C1 segment of cervical spinal cord (tissue), 14 donors: ENCODE data around the gene TADA2A.

Source experiments
- DNase-seq, 14 donors: peaks; one replicate each; lab custom pipeline; 2025; lab: John Stamatoyannopoulos, UW

Gene TADA2A, protein sequence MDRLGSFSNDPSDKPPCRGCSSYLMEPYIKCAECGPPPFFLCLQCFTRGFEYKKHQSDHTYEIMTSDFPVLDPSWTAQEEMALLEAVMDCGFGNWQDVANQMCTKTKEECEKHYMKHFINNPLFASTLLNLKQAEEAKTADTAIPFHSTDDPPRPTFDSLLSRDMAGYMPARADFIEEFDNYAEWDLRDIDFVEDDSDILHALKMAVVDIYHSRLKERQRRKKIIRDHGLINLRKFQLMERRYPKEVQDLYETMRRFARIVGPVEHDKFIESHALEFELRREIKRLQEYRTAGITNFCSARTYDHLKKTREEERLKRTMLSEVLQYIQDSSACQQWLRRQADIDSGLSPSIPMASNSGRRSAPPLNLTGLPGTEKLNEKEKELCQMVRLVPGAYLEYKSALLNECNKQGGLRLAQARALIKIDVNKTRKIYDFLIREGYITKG

DNA sequence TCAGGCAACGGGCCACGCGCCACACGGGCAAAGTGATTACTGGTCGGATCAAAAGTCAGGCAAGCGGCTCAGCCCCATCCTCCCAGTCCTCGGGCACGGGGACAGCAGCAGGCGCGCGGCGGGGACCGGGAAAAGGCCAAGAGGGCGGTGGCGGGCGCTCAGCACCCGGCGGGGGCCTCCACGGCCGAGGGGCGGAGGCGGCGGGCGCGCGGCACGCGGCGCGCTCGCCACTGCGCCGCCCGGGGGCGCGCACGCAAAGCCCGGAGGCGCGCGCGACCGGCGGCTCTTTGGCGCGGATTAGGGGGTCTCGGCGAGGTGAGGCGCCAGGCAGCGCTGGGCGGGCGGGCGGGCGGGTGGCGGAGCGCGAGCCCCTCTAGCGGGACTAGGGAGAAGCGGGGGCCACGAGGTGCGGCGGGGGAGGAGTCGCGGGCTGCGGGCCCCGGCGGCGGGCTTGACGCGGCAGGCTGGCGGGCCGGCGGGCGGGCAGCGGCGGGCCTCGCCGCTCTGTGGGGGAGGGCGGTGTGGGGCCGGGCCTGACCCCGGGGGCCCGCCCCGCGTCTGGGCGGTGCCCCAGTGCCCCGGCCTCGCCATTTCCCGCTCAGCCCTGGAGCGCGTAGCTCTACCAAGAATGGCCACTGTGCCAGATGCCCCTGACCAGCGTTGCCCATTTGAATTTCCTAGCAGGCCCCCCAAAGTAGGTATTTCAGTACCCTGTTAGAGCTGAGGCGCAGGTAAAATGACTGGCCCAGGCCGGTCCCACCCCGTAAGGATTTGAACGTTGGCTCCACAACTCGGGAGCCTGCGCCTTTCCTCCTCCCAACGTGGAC, at the start of gene TADA2A, which contains the start of gene ACACA:
Gene TADA2A (plus strand): TSS at position 252 of the 827 bp plus-strand sequence. CDS start 4,480 bp downstream, outside the sequence.
Gene ACACA (minus strand): TSS at position 202 of the 827 bp plus-strand sequence. CDS start 537 bp downstream, outside the sequence.
- DNase-seq: peak; percentile 6 to 87 (median 77)

DNA sequence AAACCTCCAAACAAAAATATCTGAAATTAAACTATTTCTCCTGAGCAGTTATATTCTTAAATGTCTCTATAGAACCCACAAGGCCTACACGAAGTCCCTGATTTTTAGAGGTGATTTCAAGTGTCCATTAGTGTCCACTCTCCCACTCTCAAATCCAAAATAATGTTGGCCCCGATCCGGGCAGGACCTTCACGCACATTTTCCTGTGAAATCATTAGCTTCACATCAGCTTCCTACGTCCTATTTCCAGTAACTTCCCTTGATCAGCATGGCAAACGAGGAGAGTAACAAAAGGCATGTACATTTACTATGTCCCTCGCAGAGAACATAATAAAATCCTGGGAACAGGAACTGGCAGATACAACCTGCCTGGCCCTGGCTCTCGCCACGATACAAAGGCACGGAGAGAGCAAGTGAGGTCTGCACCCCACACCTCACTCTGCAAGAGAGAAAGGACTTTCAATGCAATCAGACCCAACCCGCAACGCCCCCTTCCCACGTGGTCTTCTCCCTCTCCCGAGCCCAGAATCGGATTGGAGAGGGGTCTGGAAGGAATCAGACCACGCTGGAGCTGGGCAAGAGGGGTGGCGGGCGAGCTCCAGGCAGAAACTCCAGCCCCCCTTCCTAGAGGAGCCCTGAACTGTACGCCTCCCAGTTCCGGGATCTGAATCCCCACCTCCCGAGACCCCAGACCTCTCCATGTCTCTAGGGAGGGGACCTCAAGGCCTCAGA, 48.4 kb upstream of the TADA2A start:
- peak in 13 of 14 donors; percentile 15 to 77 (median 55) for DNase-seq

DNA sequence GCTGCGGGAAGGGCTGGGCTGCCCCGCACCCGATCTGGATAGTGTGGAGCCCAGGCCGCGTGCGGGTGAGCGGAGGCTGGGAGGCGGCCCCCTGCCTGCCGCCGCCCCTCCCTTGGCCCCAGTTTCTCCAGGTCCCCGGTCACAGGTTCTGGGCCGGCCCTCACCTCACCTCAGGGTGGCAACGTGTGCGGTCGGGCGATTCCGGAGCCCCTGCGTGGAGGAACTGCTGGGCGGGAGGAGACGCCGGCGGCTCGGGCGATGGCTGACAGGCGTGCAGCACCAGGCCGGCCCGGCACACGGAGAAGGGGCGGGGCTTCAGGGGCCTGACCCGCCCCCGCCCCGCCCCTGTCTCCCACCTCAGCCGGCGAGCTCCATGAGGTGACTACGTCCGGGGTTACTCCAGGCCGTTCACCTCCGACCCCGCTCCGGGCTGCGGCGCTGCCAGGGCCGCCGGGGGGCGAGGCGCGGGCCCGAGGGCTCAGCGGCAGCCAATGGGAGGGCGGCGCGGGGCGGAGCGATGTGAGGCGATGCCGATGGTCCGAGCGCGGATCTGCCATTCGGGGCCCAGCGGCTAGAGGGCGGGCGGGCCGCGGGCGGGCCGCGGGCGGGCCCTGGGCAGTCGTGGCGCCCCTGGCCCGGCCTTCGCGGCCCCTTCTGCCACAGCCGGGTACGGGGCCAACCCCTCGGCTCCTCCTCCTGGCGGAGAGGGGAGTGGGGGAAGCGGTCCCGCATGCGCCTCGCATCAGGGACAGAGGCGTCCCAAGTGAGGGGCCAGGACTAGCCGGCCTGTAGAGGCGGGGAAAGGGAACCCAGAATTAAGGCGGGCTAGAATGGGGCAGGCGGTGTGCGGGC, 47.6 kb upstream of the TADA2A start:
- DNase-seq: peak; percentile 17 to 98 (median 90)

DNA sequence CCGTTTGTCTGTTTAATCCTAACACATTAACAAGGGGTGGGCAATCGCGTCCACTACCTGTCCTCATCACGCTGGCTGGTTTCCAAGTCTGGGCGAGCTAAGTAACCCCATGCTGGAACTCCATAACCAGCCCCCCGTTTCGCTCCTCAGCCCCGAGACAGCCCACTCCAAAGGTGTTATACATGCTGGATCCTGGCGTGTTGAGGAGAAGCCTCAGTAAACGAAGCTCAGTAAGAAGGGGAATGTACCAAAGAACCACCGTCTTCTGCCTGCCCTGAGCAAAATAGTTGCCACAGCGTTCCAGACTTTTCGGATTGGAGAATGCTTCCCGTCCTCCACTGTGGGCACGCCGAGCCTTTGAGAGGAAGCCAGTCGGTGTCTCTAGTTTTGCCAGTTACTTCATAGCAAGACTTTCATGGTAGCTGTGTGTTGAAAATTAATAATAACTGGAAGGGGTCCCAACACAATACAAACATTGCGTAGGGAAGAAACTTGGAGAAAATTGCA, 47.0 kb upstream of the TADA2A start:
- peak in 1 of 14 donors; percentile 45 for DNase-seq

DNA sequence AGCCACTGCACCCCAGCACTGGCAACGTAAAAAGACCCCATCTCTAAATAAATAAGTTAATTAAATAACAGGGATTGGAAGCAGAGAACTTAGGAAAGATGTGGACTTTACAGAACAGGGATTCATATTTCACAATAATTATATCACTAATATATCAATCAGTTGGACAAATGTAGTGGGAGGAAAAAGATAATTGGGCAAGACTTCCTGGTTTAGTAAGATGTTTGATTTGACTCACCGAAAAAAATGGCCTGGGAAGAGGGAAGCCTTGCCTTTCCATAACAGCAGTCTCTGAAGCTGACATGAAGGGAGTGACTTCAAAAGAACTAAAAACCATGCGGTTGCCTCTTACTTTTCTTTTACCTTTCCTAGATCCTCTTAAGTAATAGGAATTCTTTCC, 46.1 kb upstream of the TADA2A start:
- no peak for DNase-seq

DNA sequence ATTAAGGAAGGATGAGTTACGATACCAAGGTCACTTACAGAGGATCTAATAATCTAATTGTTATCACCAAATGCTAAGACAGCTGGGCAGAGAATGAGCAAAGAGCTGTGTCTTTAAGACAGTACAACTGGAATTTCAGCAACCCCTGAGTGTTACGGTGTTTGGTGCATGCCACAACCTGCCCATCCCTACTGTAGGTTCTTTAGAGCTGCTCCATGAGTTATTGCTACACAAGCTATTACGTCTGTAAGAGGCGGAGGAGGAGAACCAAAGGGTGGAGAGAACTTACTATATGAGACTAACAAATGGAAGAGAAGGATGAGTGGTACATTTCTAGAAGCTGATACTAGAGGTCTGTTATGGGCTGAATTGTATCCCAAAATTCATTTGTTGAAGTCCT, 45.1 kb upstream of the TADA2A start:
- no peak for DNase-seq

DNA sequence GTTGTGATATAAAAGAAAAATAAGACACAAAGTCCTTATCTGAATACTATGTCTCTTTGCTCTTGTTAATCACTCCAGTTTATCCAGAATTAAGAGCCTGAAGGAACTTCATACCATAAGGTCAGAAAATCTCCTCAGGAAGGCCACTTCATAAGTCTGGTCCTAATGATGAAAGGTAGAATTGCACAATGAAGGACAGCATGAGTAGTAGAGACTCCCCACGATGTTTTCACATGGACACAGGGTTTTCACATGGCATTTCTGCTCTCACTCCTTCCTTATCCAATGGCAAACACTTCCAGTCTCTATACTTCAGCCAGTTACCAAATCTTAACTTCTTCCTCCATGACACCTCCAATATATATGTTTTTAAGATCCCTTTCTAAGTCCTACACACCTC, 41.1 kb upstream of the TADA2A start:
- no peak for DNase-seq

DNA sequence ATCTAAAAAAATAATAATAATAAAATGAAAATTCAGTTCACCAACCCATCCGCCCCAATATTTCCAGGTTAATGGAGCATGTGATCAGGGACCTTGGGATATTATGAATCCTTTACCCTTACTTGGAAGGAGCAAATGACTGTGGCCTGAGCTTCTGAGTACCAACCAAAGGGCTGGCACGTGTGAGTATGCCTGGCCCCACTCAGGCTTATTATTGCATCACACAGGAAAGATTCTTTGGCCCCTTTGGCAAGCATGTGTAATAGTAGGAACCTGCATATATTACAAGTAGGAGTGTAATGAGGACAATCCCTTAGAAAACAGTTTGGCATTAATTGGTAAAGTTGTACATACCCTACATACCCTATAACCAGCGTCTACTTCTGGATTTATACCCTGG, 38.1 kb upstream of the TADA2A start:
- no peak for DNase-seq

DNA sequence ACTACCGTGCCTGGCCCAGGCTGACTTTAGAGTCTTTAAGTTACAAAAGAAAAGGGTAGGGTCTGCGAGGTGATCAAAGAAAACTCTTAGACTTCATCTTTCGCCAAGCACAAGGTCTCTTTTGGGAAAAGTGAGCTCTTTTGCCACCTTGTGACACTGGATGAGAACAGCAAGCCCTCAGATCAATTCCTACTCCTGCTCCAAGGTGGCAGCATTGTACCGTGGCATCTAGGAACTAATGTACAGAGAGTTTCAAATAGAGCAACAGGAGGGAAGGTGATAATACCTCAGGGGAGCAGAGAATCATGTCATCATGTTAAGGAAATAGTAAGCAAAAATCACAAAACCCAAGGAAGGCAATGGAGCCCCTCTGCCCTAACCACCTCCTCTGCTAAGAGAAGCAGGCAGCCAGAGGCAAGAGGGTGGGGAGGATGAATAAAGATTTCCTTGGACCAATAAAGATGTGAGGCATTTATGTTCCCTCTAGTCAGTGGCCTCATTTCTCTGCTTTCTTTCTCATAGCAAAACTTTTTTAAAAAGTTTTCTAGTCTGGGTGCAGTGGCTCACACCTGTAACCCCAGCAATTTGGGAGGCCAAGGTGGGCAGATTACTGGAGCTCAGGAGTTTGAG, 33.0 kb upstream of the TADA2A start:
- peak in 10 of 14 donors; percentile 0 to 57 (median 30) for DNase-seq

DNA sequence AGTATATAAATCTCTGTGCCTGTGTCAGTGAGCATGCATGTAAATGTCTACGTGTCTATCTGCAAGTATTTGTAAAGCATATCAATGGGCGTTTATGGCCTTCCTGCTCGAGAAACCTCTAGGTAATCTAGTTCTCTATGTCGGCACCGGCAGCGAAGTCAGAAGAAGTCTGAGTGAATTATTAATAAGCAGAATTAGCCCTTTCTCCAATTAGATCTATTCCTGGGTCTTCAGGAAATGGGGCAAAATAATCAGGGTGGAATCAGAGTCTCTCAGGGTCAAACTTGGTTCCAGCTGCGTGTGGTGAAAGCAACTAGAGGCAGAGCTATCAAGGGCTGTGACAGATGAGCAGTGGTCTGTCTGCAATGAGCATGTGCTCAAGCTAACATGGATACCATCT, 31.0 kb upstream of the TADA2A start, which contains the start of gene C17orf78:
Gene C17orf78 (plus strand): TSS at position 280 of the 400 bp plus-strand sequence. CDS start 108 bp downstream, at position 388.
- DNase-seq: no peak

DNA sequence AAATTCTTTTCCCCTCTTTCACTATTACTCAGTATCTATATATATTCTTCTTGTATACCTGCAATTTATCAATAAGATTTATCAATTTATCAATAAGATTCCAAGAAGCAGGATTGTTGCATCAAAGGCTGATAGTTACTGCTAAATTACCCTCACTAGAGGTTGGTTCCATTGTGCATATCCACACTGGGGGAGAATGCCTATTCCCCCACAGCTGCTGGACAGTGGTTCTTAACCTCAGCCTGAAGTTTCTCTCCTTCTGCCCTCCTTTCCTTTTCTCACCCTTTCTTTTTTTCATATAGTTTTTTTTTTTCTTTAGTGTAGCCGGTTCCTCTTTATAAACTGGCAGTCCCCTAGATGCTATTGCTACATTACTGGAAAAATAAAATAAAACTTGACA, 24.6 kb upstream of the TADA2A start:
- no peak for DNase-seq

DNA sequence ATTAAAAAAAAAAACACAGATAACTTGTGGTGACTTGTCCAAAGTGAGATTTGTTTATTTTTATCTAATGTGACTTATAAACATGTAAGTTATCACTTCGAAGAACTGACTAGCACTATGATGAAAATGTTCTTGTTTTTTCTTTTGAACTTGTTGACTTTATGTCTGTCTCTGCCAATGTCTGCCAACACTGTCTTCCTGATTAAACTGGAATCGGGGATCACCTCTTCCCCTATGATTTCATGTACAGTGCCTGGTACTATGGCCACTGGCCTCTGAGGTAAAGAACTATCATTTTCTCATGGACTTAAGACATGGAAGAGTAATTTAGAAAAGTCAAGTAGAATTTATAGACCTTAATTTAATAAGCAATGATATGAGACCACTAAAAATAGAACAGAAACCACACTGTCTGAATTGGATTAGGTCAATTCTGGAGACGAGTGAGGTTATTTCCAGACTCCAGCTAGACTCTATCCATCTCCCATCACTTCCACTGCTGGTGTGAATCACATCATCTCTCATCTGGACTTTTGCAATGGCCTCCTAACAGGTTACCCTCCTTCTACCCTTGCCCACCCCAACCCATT, 22.0 kb upstream of the TADA2A start:
- DNase-seq: no peak

DNA sequence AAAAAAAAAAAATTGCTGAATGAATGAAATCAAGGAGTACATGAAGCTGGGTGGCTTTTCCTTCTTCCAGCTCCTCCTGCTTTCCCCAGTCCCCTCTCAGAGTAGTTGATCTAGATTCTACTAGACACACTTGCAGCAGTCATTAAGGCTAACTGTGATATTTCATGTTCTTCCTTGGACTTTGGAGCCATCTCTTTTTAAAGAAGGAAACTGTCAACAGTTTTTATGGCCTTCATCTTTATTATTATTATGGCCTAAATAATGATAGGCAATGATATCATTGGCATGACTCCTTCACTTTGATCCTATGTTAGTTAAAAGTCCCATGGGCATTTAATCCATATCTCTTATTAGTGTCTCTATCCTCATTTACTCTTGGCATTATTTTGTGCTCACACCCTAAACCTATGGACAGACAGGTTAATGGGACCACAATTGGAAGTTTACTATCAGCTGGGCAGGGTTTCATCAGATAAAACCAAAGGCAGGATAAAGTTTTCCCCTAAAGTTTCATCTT, 21.2 kb upstream of the TADA2A start:
- no peak for DNase-seq

DNA sequence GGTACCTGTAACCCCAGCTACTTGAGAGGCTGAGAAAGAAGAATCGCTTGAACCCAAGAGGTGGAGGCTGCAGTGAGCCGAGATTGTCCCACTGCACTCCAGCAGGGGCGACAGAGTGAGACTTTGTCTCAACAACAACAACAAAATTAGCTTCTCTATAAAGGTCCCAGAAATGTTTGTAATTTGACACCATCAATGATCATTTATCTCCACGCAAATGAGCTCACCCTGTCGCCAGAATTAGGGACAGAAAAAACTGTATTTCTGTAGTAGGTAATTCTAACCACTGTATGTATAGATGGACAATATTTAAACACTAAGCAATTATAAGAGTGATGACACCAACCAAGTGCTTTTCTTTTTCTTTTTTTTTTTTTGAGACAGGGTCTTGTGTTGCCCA, 20.2 kb upstream of the TADA2A start:
- DNase-seq: no peak

DNA sequence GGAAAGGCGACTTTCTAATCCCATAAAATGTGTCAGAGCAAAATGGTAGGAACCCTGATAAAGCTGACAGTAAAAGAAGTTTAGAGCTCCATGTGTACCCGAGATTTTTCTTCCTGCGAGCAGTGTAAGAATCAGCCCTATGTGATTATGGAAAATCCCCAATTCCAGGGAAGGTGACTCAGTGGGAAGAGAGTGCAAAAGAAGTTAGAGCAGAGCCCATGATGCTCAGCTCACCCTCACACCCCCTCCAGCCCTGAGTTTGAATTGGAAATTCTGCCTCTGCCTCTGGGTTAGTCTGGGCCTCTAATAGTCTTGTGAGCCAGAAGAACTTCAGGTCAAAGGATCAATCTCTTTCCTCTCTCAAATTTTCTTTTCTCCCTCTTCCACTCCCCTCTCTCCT, 18.4 kb upstream of the TADA2A start:
- no peak for DNase-seq

DNA sequence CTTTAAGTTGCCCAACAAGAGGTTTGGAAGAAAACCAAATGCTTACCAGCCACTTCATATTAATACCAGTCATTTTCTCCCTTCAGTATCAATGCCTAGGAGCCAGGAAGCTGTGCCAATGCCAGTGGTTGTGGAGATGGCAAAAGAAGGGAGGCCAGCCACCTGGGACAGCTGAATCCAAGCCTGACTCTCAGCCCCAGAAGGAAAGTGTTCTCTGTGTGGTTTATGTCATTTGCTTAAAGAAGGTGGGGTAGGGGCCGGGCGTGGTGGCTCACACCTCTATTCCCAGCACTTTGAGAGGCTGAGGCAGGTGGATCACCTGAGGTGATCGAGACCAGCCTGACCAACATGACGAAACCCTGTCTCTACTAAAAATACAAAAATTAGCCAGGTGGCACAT, 17.5 kb upstream of the TADA2A start:
- DNase-seq: no peak

DNA sequence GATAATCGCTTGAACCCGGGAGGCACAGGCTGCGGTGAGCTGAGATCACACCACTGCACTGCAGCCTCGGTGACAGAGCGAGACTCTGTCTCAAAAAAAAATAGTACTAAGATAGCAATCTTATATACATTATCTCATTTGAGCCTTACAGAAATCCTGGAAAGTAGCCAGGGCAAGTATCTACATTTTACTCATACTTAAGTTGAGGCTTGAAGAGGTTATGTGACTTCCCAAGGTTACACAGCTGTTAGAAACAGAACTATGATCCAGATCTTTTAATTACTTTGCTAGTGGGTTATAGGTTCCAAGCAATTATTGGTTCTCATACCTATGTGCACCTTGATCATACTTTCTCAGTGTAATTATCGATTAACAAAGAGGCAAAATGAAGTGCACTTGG, 15.5 kb upstream of the TADA2A start:
- no peak for DNase-seq

DNA sequence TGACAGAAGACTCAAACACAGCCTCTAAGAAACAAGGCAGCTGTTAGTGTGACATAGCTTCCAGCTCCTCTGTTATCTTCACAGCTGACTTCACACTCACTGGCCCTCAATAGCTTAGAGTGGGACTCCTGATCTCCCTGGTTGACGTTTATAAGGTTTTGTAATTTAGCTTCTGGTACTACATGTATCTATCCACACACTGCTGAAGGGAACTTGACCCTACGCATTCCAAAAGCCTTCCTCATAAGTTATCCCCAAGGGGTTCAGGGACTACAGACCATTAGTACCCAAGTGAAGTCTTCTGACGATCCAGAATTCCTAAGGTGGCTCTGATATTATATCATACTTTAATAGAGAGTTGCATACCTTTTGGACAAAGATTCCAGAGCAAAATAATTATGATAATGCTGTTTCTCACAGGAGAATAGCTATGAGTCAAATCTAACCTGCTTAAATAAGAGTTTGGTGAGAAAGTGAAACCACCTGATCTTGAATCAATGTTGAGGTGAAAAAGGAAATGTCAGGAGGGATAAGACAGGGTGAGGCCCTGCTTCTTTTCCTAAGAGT, 14.6 kb upstream of the TADA2A start:
- no peak for DNase-seq

DNA sequence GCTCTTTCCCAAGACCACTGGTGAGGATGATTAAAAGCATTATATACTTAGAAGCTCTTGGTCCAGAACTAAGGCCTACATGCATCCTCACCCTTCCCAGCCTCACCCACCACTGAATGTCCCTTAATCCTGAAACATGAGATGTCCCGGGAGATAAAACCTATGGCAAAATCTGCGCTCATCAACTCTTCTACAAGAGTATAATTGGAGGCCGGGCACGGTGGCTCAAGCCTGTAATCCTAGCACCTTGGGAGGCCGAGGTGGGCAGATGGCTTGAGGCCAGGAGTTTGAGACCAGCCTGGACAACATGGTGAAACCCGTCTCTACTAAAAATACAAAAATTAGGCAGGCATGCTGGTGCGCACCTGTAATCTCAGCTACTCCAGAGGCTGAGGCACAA, 13.3 kb upstream of the TADA2A start:
- DNase-seq: no peak
